Thymus (tissue), 11 donors: ENCODE data around the gene METAP1. TPM values are rescaled to one million over a fixed set of nuclear protein-coding genes. Genes with fewer than 3 reads are reported as not detected.
"Not testable (repeated sequence)": the region's sequence is repeated elsewhere in the genome, so short reads cannot be mapped to it uniquely, and the experiment has no call there.

Experiments
- DNase-seq, 9 donors: peaks; one replicate each; pipeline ENCODE4 v3.0.0-alpha.2; 2013; ENCODE audit warnings: low spot score in 9 of 9, low read depth in 6 of 9, missing footprints in 1 of 9
- H3K27ac ChIP-seq, 2 donors: one replicate each; pipeline ENCODE4 v1.5.1; 2013; ENCODE audit warnings: control low read depth in 1 of 2, low read depth in 1 of 2, low read length in 1 of 2, mild to moderate bottlenecking in 1 of 2, moderate library complexity in 1 of 2
- H3K27me3 ChIP-seq, 2 donors: one replicate each; pipeline ENCODE4 v1.5.1; 2013; ENCODE audit warnings: low read length in 1 of 2; ENCODE audit not compliant: control insufficient read depth in 2 of 2, insufficient read depth in 1 of 2
- H3K36me3 ChIP-seq, 2 donors: one replicate each; pipeline ENCODE4 v1.5.1; 2013; ENCODE audit warnings: low read length in 1 of 2, mild to moderate bottlenecking in 1 of 2, moderate library complexity in 1 of 2; ENCODE audit not compliant: control insufficient read depth in 2 of 2, insufficient read depth in 2 of 2
- H3K4me1 ChIP-seq, 2 donors: one replicate each; pipeline ENCODE4 v1.5.1; 2013; ENCODE audit warnings: low read length in 2 of 2; ENCODE audit not compliant: control insufficient read depth in 2 of 2, insufficient read depth in 2 of 2
- H3K4me3 ChIP-seq, 2 donors: one replicate each; pipeline ENCODE4 v1.5.1; 2013; ENCODE audit warnings: low read length in 2 of 2, control low read depth in 1 of 2, mild to moderate bottlenecking in 1 of 2
- H3K9me3 ChIP-seq, 2 donors: one replicate each; pipeline ENCODE4 v1.5.1; 2013; ENCODE audit warnings: low read length in 1 of 2, mild to moderate bottlenecking in 1 of 2; ENCODE audit not compliant: control insufficient read depth in 2 of 2, insufficient read depth in 1 of 2
- WGBS: extraction: QIAGEN DNeasy Blood & Tissue Kit; methylation state at CpG from one replicate; pipeline ENCODE4 v1.1.7; 2013; 5-methylcytosine and 5-hydroxymethylcytosine counted together
- polyA plus RNA-seq: library from polyadenylated mRNA; stranded (reverse); fragments of 200-250 nt; gene quantifications from one replicate; pipeline ENCODE4 v1.2.3, GENCODE V29; 2013
- total RNA-seq: library from RNA; stranded (reverse); fragments of 120-200 nt; gene quantifications from one replicate; pipeline ENCODE4 v1.2.4, GENCODE V29; 2013
- donor health status: healthy.

The METAP1 gene
- total and polyA plus RNA-seq, 2 donors = 47.4 to 57.7 TPM

DNA sequence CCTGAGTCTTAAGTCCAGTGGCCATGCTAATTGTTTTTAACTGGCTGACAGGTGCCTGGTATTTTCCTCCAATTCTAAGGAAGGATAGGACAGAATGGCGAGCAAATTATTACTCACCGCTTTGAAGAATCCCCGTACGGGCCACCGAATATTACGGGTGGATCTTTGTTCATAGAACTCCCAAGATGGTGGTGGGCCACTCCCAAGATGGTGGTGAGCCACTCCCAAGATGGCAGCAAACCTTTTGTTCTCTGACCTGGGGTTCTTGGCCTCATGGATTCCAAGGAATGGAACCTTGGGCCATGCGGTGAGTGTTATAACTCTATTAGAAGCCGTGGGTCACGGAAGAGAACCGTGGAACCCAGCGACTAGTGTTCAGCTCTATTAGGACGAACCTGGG is 113.8 kb downstream of the METAP1 start:
- not testable (repeated sequence) for H3K27me3 ChIP-seq, DNase-seq, H3K27ac ChIP-seq, H3K36me3 ChIP-seq, H3K9me3 ChIP-seq, H3K4me1 ChIP-seq, H3K4me3 ChIP-seq
- 92% methylated on average over 12 of the region's 12 CpGs for WGBS

Other genes with a start within 250 kb of the METAP1 start
- 125 TPM for gene EIF4E, start 66.6 kb upstream of the METAP1 start, total RNA-seq
- 30.0 TPM for gene EIF4E, start 66.6 kb upstream of the METAP1 start, polyA plus RNA-seq
- 160 TPM for gene ADH5, start 93.1 kb downstream of the METAP1 start, total RNA-seq
- gene ADH5, start 93.1 kb downstream of the METAP1 start, polyA plus RNA-seq = 120 TPM
- 0.09 TPM for gene ADH4, start 148.6 kb downstream of the METAP1 start, total RNA-seq
- gene ADH4, start 148.6 kb downstream of the METAP1 start, polyA plus RNA-seq = 0.78 TPM
- 0.09 TPM for gene ADH6, start 223.5 kb downstream of the METAP1 start, total RNA-seq
- 1.5 TPM for gene ADH6, start 223.5 kb downstream of the METAP1 start, polyA plus RNA-seq